Renal cortical epithelial cell (primary cell): ENCODE measurements around the gene ECM2. TPM values are rescaled to one million over a fixed set of nuclear protein-coding genes. Genes with fewer than 3 reads are reported as not detected.

Source experiments
- DNase-seq: peaks from one replicate; pipeline ENCODE4 v3.0.0-alpha.2; 2011; ENCODE audit warnings: low read depth
- total RNA-seq: library from RNA; depleted of rRNA; stranded (reverse); fragments of >200 nt; gene quantifications from 2 replicates; pipeline ENCODE4 v1.2.3, GENCODE V29; 2014

The ECM2 gene
- total RNA-seq, 1 donor from 2014 or later = 0.20 TPM

GRCh38 chr9:92527832-92528521, 7.8 kb downstream of the ECM2 start:
- DNase-seq = no peak

GRCh38 chr9:92527291-92527828, 8.4 kb downstream of the ECM2 start:
- no peak for DNase-seq

GRCh38 chr9:92525306-92525705, 10.5 kb downstream of the ECM2 start:
- DNase-seq = no peak

- no peak for DNase-seq
These were observed 10.9 kb downstream of the ECM2 start for GRCh38 chr9:92524881-92525280.

- no peak for DNase-seq
These were observed 12.5 kb downstream of the ECM2 start for GRCh38 chr9:92522983-92523970.

- no peak for DNase-seq
These were observed 15.0 kb downstream of the ECM2 start for GRCh38 chr9:92520837-92521236.

- DNase-seq = no peak
These were observed 17.6 kb downstream of the ECM2 start for GRCh38 chr9:92518199-92518598.

- no peak for DNase-seq
These were observed 18.7 kb downstream of the ECM2 start for GRCh38 chr9:92517046-92517445.

GRCh38 chr9:92516521-92516920, 19.3 kb downstream of the ECM2 start:
- no peak for DNase-seq

- DNase-seq = no peak
These were observed 21.2 kb downstream of the ECM2 start for GRCh38 chr9:92514635-92515034.

GRCh38 chr9:92513349-92513748, 22.4 kb downstream of the ECM2 start:
- no peak for DNase-seq

GRCh38 chr9:92512622-92513021, 23.2 kb downstream of the ECM2 start:
- no peak for DNase-seq

- DNase-seq = no peak
These were observed 25.0 kb downstream of the ECM2 start for GRCh38 chr9:92510747-92511146.

- DNase-seq = no peak
These were observed 26.7 kb downstream of the ECM2 start for GRCh38 chr9:92509050-92509449.

GRCh38 chr9:92508018-92508820, 27.6 kb downstream of the ECM2 start:
- DNase-seq = no peak

- no peak for DNase-seq
These were observed 28.3 kb downstream of the ECM2 start for GRCh38 chr9:92507496-92507895.

- DNase-seq = no peak
These were observed 28.8 kb downstream of the ECM2 start for GRCh38 chr9:92507005-92507404.

- DNase-seq = peak; percentile 56
These were observed 29.5 kb downstream of the ECM2 start for GRCh38 chr9:92506184-92506857.

- no peak for DNase-seq
These were observed 30.9 kb downstream of the ECM2 start for GRCh38 chr9:92504881-92505280.

GRCh38 chr9:92503156-92503555, 32.6 kb downstream of the ECM2 start:
- no peak for DNase-seq

- peak; percentile 22 for DNase-seq
These were observed 34.0 kb downstream of the ECM2 start for GRCh38 chr9:92501671-92502393.
